Measurements from ENCODE around the gene PPIP5K1.

Gene PPIP5K1

DNA sequence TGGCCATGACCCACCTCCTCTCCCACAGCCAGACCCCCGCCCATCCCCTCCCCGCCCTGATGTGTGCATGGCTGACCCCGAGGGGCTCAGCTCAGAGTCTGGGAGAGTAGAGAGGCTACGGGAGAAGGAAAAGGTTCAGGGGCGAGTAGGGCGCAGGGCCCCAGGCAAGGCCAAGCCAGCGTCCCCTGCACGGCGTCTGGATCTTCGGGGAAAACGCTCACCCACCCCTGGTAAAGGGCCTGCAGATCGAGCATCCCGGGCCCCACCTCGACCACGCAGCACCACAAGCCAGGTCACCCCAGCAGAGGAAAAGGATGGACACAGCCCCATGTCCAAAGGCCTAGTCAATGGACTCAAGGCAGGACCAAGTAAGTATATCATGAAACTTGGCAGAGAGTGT, 60.9 kb downstream of the PPIP5K1 start:
- 98% methylated on average over 13 of the region's 15 CpGs for WGBS (ENCODE audit: insufficient coverage)
- POLR2A ChIA-PET, result no interaction called here
- no peaks in the 10 kb centered on the region for H3K9me3 ChIP-seq (ENCODE audit: control extremely low read depth in 1 of 5, control insufficient read depth in 4 of 5, insufficient read depth in 2 of 5, low read depth in 1 of 5, low read length in 4 of 5)
- no peaks in the 10 kb centered on the region for H3K27me3 ChIP-seq (replicated peaks in 2 of 5; ENCODE audit: control insufficient read depth in 4 of 5, insufficient read depth in 5 of 5, low read length in 4 of 5)
- no peak overlapping the region for H3K27ac ChIP-seq (ENCODE audit: insufficient read depth in 1 of 2, low read depth in 1 of 2, low read length in 2 of 2, poor library complexity in 1 of 2, severe bottlenecking in 2 of 2)
- CTCF ChIA-PET, result interaction anchor here (4.3 kb wide), 1 partner anchor 15 kb away, joined by 13 read pairs; no protein-coding TSS in a partner anchor
- peaks cover 0 to 3% (median 0%) of the 10 kb centered on the region in 4 experiments for H3K4me1 ChIP-seq (ENCODE audit: control extremely low read depth in 1 of 4, control insufficient read depth in 4 of 4, insufficient read depth in 4 of 4, low read length in 3 of 4)
- peaks cover 0 to 55% (median 16%) of the 10 kb centered on the region in 4 experiments for H3K36me3 ChIP-seq (ENCODE audit: control insufficient read depth in 4 of 4, insufficient read depth in 4 of 4, low read length in 3 of 4)
- no peak overlapping the region for H3K4me3 ChIP-seq (ENCODE audit: control insufficient read depth in 1 of 7, extremely low read depth in 1 of 7, insufficient read depth in 4 of 7, low read depth in 2 of 7, low read length in 6 of 7)
- DNase-seq, result no peak

- Histone ChIP-seq H3K4me1 (ENCODE audit: control extremely low read depth in 1 of 4, control insufficient read depth in 4 of 4, insufficient read depth in 4 of 4, low read length in 3 of 4) (peaks cover 0 to 3% (median 0%) of the 10 kb centered on the region in 4 experiments), H3K36me3 (ENCODE audit: control insufficient read depth in 4 of 4, insufficient read depth in 4 of 4, low read length in 3 of 4) (peaks cover 5 to 57% (median 20%) of the 10 kb centered on the region in 4 experiments), H3K9me3 (ENCODE audit: control extremely low read depth in 1 of 5, control insufficient read depth in 4 of 5, insufficient read depth in 2 of 5, low read depth in 1 of 5, low read length in 4 of 5) (peaks cover 0 to 2% (median 0%) of the 10 kb centered on the region in 5 experiments), H3K4me3 (ENCODE audit: control insufficient read depth in 1 of 7, extremely low read depth in 1 of 7, insufficient read depth in 4 of 7, low read depth in 2 of 7, low read length in 6 of 7) (no peak overlapping the region), H3K27ac (ENCODE audit: insufficient read depth in 1 of 2, low read depth in 1 of 2, low read length in 2 of 2, poor library complexity in 1 of 2, severe bottlenecking in 2 of 2) (no peak overlapping the region), H3K27me3 (replicated peaks in 2 of 5; ENCODE audit: control insufficient read depth in 4 of 5, insufficient read depth in 5 of 5, low read length in 4 of 5) (no peaks in the 10 kb centered on the region)
- ChIA-PET POLR2A (interaction anchor here (0.7 kb wide), 1 partner anchor 14 kb away, joined by 3 read pairs; no protein-coding TSS in a partner anchor), CTCF (interaction anchor here (4.3 kb wide), 1 partner anchor 14 kb away, joined by 13 read pairs; no protein-coding TSS in a partner anchor)
- DNase-seq, result no peak
- 85% methylated on average over 7 of the region's 11 CpGs for WGBS (ENCODE audit: insufficient coverage)
These were observed 61.4 kb downstream of the PPIP5K1 start for GRCh38 chr15:43528542-43529007.

DNA sequence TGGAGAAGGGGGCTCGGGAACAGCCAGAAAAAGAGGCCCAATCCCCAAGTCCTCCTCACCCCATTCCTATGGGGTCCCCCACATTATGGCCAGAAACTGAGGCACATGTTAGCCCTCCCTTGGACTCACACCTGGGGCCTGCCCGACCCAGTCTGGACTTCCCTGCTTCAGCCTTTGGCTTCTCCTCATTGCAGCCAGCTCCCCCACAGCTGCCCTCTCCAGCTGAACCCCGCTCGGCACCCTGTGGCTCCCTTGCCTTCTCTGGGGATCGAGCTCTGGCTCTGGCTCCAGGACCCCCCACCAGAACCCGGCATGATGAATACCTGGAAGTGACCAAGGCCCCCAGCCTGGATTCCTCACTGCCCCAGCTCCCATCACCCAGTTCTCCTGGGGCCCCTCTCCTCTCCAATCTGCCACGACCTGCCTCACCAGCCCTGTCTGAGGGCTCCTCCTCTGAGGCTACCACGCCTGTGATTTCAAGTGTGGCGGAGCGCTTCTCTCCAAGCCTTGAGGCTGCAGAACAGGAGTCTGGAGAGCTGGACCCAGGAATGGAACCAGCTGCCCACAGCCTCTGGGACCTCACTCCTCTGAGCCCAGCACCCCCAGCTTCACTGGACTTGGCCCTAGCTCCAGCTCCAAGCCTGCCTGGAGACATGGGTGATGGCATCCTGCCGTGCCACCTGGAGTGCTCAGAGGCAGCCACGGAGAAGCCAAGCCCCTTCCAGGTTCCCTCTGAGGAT, 62.0 kb downstream of the PPIP5K1 start:
- POLR2A ChIA-PET, result interaction anchor here (0.7 kb wide), 1 partner anchor 14 kb away, joined by 3 read pairs; no protein-coding TSS in a partner anchor
- H3K4me3 ChIP-seq (ENCODE audit: control insufficient read depth in 1 of 7, extremely low read depth in 1 of 7, insufficient read depth in 4 of 7, low read depth in 2 of 7, low read length in 6 of 7), result no peak overlapping the region

GRCh38 chr15:43527016-43527801, 62.8 kb downstream of the PPIP5K1 start:
- CTCF ChIA-PET, result interaction anchor here (0.7 to 4.3 kb wide), 3 partner anchors 9 to 145 kb away, joined by 3 to 13 read pairs (median 4); no protein-coding TSS in a partner anchor
- Histone ChIP-seq H3K4me3 (ENCODE audit: control insufficient read depth in 1 of 7, extremely low read depth in 1 of 7, insufficient read depth in 4 of 7, low read depth in 2 of 7, low read length in 6 of 7) (no peak overlapping the region), H3K36me3 (ENCODE audit: control insufficient read depth in 4 of 4, insufficient read depth in 4 of 4, low read length in 3 of 4) (peaks cover 13 to 70% (median 31%) of the 10 kb centered on the region in 4 experiments), H3K27me3 (replicated peaks in 2 of 5; ENCODE audit: control insufficient read depth in 4 of 5, insufficient read depth in 5 of 5, low read length in 4 of 5) (no peaks in the 10 kb centered on the region), H3K27ac (ENCODE audit: insufficient read depth in 1 of 2, low read depth in 1 of 2, low read length in 2 of 2, poor library complexity in 1 of 2, severe bottlenecking in 2 of 2) (no peak overlapping the region), H3K4me1 (ENCODE audit: control extremely low read depth in 1 of 4, control insufficient read depth in 4 of 4, insufficient read depth in 4 of 4, low read length in 3 of 4) (peaks cover 0 to 3% (median 0%) of the 10 kb centered on the region in 4 experiments), H3K9me3 (ENCODE audit: control extremely low read depth in 1 of 5, control insufficient read depth in 4 of 5, insufficient read depth in 2 of 5, low read depth in 1 of 5, low read length in 4 of 5) (peaks cover 0 to 7% (median 0%) of the 10 kb centered on the region in 5 experiments)
- no peak for DNase-seq
- WGBS (ENCODE audit: insufficient coverage), result 98% methylated on average over 6 of the region's 9 CpGs
- POLR2A ChIA-PET, result no interaction called here

More for the DNA sequence above, 62.0 kb downstream of the PPIP5K1 start:
- DNase-seq, result no peak
- Histone ChIP-seq H3K9me3 (ENCODE audit: control extremely low read depth in 1 of 5, control insufficient read depth in 4 of 5, insufficient read depth in 2 of 5, low read depth in 1 of 5, low read length in 4 of 5) (peaks cover 0 to 6% (median 0%) of the 10 kb centered on the region in 5 experiments), H3K27me3 (replicated peaks in 2 of 5; ENCODE audit: control insufficient read depth in 4 of 5, insufficient read depth in 5 of 5, low read length in 4 of 5) (no peaks in the 10 kb centered on the region), H3K36me3 (ENCODE audit: control insufficient read depth in 4 of 4, insufficient read depth in 4 of 4, low read length in 3 of 4) (peaks cover 6 to 62% (median 24%) of the 10 kb centered on the region in 4 experiments), H3K27ac (ENCODE audit: insufficient read depth in 1 of 2, low read depth in 1 of 2, low read length in 2 of 2, poor library complexity in 1 of 2, severe bottlenecking in 2 of 2) (no peak overlapping the region), H3K4me1 (ENCODE audit: control extremely low read depth in 1 of 4, control insufficient read depth in 4 of 4, insufficient read depth in 4 of 4, low read length in 3 of 4) (peaks cover 0 to 3% (median 0%) of the 10 kb centered on the region in 4 experiments)
- CTCF ChIA-PET, result interaction anchor here (0.7 to 4.3 kb wide), 3 partner anchors 10 to 146 kb away, joined by 3 to 13 read pairs (median 4); no protein-coding TSS in a partner anchor
- 93% methylated on average over 7 of the region's 12 CpGs for WGBS (ENCODE audit: insufficient coverage)

DNA sequence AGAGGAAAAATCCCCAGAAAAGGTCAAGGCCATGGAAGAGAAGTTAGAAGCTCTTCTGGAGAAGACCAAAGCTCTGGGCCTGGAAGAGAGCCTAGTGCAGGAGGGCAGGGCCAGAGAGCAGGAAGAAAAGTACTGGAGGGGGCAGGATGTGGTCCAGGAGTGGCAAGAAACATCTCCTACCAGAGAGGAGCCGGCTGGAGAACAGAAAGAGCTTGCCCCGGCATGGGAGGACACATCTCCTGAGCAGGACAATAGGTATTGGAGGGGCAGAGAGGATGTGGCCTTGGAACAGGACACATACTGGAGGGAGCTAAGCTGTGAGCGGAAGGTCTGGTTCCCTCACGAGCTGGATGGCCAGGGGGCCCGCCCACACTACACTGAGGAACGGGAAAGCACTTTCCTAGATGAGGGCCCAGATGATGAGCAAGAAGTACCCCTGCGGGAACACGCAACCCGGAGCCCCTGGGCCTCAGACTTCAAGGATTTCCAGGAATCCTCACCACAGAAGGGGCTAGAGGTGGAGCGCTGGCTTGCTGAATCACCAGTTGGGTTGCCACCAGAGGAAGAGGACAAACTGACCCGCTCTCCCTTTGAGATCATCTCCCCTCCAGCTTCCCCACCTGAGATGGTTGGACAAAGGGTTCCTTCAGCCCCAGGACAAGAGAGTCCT, 63.6 kb downstream of the PPIP5K1 start:
- no peak overlapping the region for H3K4me3 ChIP-seq (ENCODE audit: control insufficient read depth in 1 of 7, extremely low read depth in 1 of 7, insufficient read depth in 4 of 7, low read depth in 2 of 7, low read length in 6 of 7)
- 86% methylated on average over 11 of the region's 11 CpGs for whole genome bisulfite sequencing (ENCODE audit: insufficient coverage)
- ChIA-PET CTCF (interaction anchor here (4.3 kb wide), 1 partner anchor 12 kb away, joined by 13 read pairs; no protein-coding TSS in a partner anchor), POLR2A (no interaction called here)
- no peak overlapping the region for H3K27ac ChIP-seq (ENCODE audit: insufficient read depth in 1 of 2, low read depth in 1 of 2, low read length in 2 of 2, poor library complexity in 1 of 2, severe bottlenecking in 2 of 2)
- H3K4me1 ChIP-seq (ENCODE audit: control extremely low read depth in 1 of 4, control insufficient read depth in 4 of 4, insufficient read depth in 4 of 4, low read length in 3 of 4), result peaks cover 0 to 3% (median 0%) of the 10 kb centered on the region in 4 experiments
- H3K36me3 ChIP-seq (ENCODE audit: control insufficient read depth in 4 of 4, insufficient read depth in 4 of 4, low read length in 3 of 4), result peaks cover 20 to 77% (median 38%) of the 10 kb centered on the region in 4 experiments
- H3K9me3 ChIP-seq (ENCODE audit: control extremely low read depth in 1 of 5, control insufficient read depth in 4 of 5, insufficient read depth in 2 of 5, low read depth in 1 of 5, low read length in 4 of 5), result peaks cover 0 to 9% (median 0%) of the 10 kb centered on the region in 5 experiments
- DNase-seq, result no peak
- H3K27me3 ChIP-seq (replicated peaks in 2 of 5; ENCODE audit: control insufficient read depth in 4 of 5, insufficient read depth in 5 of 5, low read length in 4 of 5), result no peaks in the 10 kb centered on the region

DNA sequence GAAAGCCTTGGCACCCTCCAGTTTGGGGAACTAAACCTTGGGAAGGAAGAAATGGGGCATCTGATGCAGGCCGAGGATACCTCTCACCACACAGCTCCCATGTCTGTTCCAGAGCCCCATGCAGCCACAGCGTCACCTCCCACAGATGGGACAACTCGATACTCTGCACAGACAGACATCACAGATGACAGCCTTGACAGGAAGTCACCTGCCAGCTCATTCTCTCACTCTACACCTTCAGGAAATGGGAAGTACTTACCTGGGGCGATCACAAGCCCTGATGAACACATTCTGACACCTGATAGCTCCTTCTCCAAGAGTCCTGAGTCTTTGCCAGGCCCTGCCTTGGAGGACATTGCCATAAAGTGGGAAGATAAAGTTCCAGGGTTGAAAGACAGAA, 64.9 kb downstream of the PPIP5K1 start:
- Histone ChIP-seq H3K36me3 (ENCODE audit: control insufficient read depth in 4 of 4, insufficient read depth in 4 of 4, low read length in 3 of 4) (peaks cover 27 to 86% (median 47%) of the 10 kb centered on the region in 4 experiments), H3K4me3 (ENCODE audit: control insufficient read depth in 1 of 7, extremely low read depth in 1 of 7, insufficient read depth in 4 of 7, low read depth in 2 of 7, low read length in 6 of 7) (no peak overlapping the region), H3K27me3 (replicated peaks in 2 of 5; ENCODE audit: control insufficient read depth in 4 of 5, insufficient read depth in 5 of 5, low read length in 4 of 5) (no peaks in the 10 kb centered on the region), H3K4me1 (ENCODE audit: control extremely low read depth in 1 of 4, control insufficient read depth in 4 of 4, insufficient read depth in 4 of 4, low read length in 3 of 4) (peaks cover 0 to 5% (median 1%) of the 10 kb centered on the region in 4 experiments), H3K9me3 (ENCODE audit: control extremely low read depth in 1 of 5, control insufficient read depth in 4 of 5, insufficient read depth in 2 of 5, low read depth in 1 of 5, low read length in 4 of 5) (peaks cover 0 to 9% (median 0%) of the 10 kb centered on the region in 5 experiments), H3K27ac (ENCODE audit: insufficient read depth in 1 of 2, low read depth in 1 of 2, low read length in 2 of 2, poor library complexity in 1 of 2, severe bottlenecking in 2 of 2) (no peak overlapping the region)
- DNase-seq, result no peak
- CTCF ChIA-PET, result no interaction called here
- POLR2A ChIA-PET, result no interaction called here
- WGBS (ENCODE audit: insufficient coverage), result 92% methylated on average over 4 of the region's 4 CpGs

All from common myeloid progenitor, CD34-positive (primary cell).